ENCODE data around the gene THUMPD2. TPM values are rescaled to one million over a fixed set of nuclear protein-coding genes. Genes with fewer than 3 reads are reported as not detected.
A peak's percentile ranks its signal among the peaks of the same experiment; 100 is the strongest.
"Not testable (repeated sequence)": the region's sequence is repeated elsewhere in the genome, so short reads cannot be mapped to it uniquely, and the experiment has no call there.

Gene THUMPD2
- total and polyA plus RNA-seq, 4 donors, result 14.8 to 19.7 (median 18.3) TPM

DNA sequence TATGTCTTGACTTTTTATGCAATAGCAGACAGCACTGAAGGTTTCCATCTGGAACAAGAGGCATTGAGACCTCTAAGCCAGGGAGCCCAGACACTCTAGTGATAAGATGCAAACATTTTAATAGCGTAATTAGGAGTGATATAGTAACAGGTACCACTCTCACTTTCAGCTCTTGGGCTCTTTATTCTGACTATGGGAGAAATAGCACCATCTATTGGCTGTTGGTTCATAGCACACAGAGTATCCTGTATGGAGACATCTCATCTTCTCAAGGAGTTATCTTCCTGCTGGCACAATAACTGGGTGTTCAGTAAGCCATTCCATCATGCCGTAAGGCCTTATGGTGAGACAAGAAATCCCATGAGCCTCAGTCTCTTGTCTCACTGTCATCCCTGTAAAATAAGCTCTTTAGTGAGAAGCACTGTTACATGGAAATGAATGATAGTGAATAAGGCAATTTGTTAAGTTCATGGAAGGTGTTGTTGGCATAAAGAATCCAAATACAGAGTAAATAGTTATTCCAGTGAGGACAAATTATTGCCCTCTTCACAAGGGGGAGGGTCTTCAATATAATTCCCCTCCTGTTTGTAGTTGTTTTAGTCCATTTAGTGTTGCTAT is 48.3 kb downstream of the THUMPD2 start:
- ATAC-seq (ENCODE audit: low FRiP score) (no peak), DNase-seq (no peak)
- peaks cover 7 to 13% of the 10 kb centered on the region in 2 donors for H3K4me1 ChIP-seq (ENCODE audit: control insufficient read depth in 1 of 2, insufficient read depth in 2 of 2, low read length in 2 of 2)
- H3K36me3 ChIP-seq (ENCODE audit: control insufficient read depth in 1 of 2, insufficient read depth in 2 of 2, low read length in 1 of 2), result peaks cover 3 to 9% of the 10 kb centered on the region in 2 donors
- H3K27me3 ChIP-seq (ENCODE audit: control insufficient read depth in 1 of 2, insufficient read depth in 2 of 2, low read length in 1 of 2), result peaks cover 0 to 1% of the 10 kb centered on the region in 2 donors
- WGBS, 2 donors, result 95 to 97% methylated on average over 2 of the region's 2 CpGs
- H3K27ac ChIP-seq (ENCODE audit: low read depth in 1 of 2, low read length in 2 of 2), result no peak overlapping the region
- no peaks in the 10 kb centered on the region for H3K9me3 ChIP-seq (ENCODE audit: control insufficient read depth, low read length)
- no peak overlapping the region for H3K4me3 ChIP-seq (ENCODE audit: low read length in 2 of 2)
- intact Hi-C loops (cut with DNase I), result no loop called here

GRCh38 chr2:39730276-39730675 is 48.8 kb downstream of the THUMPD2 start:
- ATAC-seq (ENCODE audit: low FRiP score), result no peak

GRCh38 chr2:39728941-39729351 is 50.1 kb downstream of the THUMPD2 start:
- WGBS, 2 donors, result 66 to 67% methylated on average over 5 of the region's 5 CpGs
- Histone ChIP-seq H3K4me3 (ENCODE audit: low read length in 2 of 2) (no peak overlapping the region), H3K27me3 (ENCODE audit: control insufficient read depth in 1 of 2, insufficient read depth in 2 of 2, low read length in 1 of 2) (peaks cover 0 to 1% of the 10 kb centered on the region in 2 donors), H3K4me1 (ENCODE audit: control insufficient read depth in 1 of 2, insufficient read depth in 2 of 2, low read length in 2 of 2) (peaks cover 6 to 12% of the 10 kb centered on the region in 2 donors), H3K36me3 (ENCODE audit: control insufficient read depth in 1 of 2, insufficient read depth in 2 of 2, low read length in 1 of 2) (peaks cover 3 to 9% of the 10 kb centered on the region in 2 donors), H3K27ac (ENCODE audit: low read depth in 1 of 2, low read length in 2 of 2) (no peak overlapping the region), H3K9me3 (ENCODE audit: control insufficient read depth, low read length) (no peaks in the 10 kb centered on the region)
- intact Hi-C loops (cut with DNase I), result no loop called here
- no peak for DNase-seq
- ATAC-seq (ENCODE audit: low FRiP score), result no peak

More at GRCh38 chr2:39730276-39730675, 48.8 kb downstream of the THUMPD2 start:
- H3K27ac ChIP-seq (ENCODE audit: low read depth in 1 of 2, low read length in 2 of 2), result no peak overlapping the region
- H3K4me1 ChIP-seq (ENCODE audit: control insufficient read depth in 1 of 2, insufficient read depth in 2 of 2, low read length in 2 of 2), result peaks cover 7 to 11% of the 10 kb centered on the region in 2 donors
- DNase-seq, result no peak
- peaks cover 0 to 1% of the 10 kb centered on the region in 2 donors for H3K27me3 ChIP-seq (ENCODE audit: control insufficient read depth in 1 of 2, insufficient read depth in 2 of 2, low read length in 1 of 2)
- H3K4me3 ChIP-seq (ENCODE audit: low read length in 2 of 2), result no peak overlapping the region
- H3K9me3 ChIP-seq (ENCODE audit: control insufficient read depth, low read length), result no peaks in the 10 kb centered on the region
- peaks cover 3 to 9% of the 10 kb centered on the region in 2 donors for H3K36me3 ChIP-seq (ENCODE audit: control insufficient read depth in 1 of 2, insufficient read depth in 2 of 2, low read length in 1 of 2)
- intact Hi-C loops (cut with DNase I), result no loop called here
- 74 to 79% methylated on average over 5 of the region's 5 CpGs for WGBS, 2 donors

DNA sequence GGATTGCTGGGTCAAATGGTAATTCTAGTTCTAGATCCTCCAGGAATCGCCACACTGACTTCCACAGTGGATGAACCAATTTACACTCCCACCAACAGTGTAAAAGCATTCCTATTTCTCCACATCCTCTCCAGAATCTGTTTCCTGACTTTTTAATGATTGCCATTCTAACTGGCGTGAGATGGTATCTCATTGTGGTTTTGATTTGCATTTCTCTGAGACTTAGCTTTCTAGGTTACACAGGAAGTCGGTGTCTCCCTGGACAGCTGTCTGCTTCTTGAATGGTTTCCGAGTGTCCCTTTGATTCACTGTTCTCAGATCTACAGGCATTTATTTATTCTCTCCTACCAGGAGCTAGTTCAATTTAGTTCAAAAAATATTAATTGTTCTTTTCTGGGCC is 51.0 kb downstream of the THUMPD2 start:
- H3K36me3 ChIP-seq (ENCODE audit: control insufficient read depth in 1 of 2, insufficient read depth in 2 of 2, low read length in 1 of 2); H3K27me3 ChIP-seq (ENCODE audit: control insufficient read depth in 1 of 2, insufficient read depth in 2 of 2, low read length in 1 of 2); H3K9me3 ChIP-seq (ENCODE audit: control insufficient read depth, low read length); H3K27ac ChIP-seq (ENCODE audit: low read depth in 1 of 2, low read length in 2 of 2); intact Hi-C loops (cut with DNase I); ATAC-seq (ENCODE audit: low FRiP score); H3K4me3 ChIP-seq (ENCODE audit: low read length in 2 of 2); DNase-seq: not testable (repeated sequence)
- peaks cover 6 to 16% of the 10 kb centered on the region in 2 donors for H3K4me1 ChIP-seq (ENCODE audit: control insufficient read depth in 1 of 2, insufficient read depth in 2 of 2, low read length in 2 of 2)
- 82 to 89% methylated on average over 4 of the region's 4 CpGs for WGBS, 2 donors

GRCh38 chr2:39725401-39725800 is 53.7 kb downstream of the THUMPD2 start:
- H3K4me3 ChIP-seq (ENCODE audit: low read length in 2 of 2), result no peak overlapping the region
- H3K4me1 ChIP-seq (ENCODE audit: control insufficient read depth in 1 of 2, insufficient read depth in 2 of 2, low read length in 2 of 2), result peaks cover 1 to 11% of the 10 kb centered on the region in 2 donors
- WGBS, 2 donors, result 68% methylated on average over 5 of the region's 5 CpGs
- H3K27me3 ChIP-seq (ENCODE audit: control insufficient read depth in 1 of 2, insufficient read depth in 2 of 2, low read length in 1 of 2), result no peaks in the 10 kb centered on the region
- no peak overlapping the region for H3K27ac ChIP-seq (ENCODE audit: low read depth in 1 of 2, low read length in 2 of 2)
- ATAC-seq (ENCODE audit: low FRiP score) (no peak), DNase-seq (no peak)
- intact Hi-C loops (cut with DNase I), result no loop called here
- no peaks in the 10 kb centered on the region for H3K36me3 ChIP-seq (ENCODE audit: control insufficient read depth in 1 of 2, insufficient read depth in 2 of 2, low read length in 1 of 2)
- H3K9me3 ChIP-seq (ENCODE audit: control insufficient read depth, low read length), result no peaks in the 10 kb centered on the region

DNA sequence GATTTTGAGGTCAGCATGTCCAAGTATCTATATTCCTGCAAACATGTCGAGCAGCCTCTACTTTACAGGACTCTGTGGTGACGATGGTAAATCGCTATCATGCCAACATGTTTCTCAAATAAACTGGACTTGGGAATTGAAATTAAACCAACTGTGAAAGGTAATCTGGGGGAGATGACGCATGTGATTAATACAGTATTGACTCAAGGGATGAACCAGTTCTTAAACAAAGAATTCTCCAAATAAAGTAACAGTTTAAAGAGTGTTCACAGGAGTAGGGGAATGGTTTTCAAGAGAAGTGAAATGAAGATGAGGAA is 54.3 kb downstream of the THUMPD2 start:
- 86 to 88% methylated on average over 4 of the region's 4 CpGs for WGBS, 2 donors
- no peak overlapping the region for H3K4me3 ChIP-seq (ENCODE audit: low read length in 2 of 2)

GRCh38 chr2:39723946-39724827 is 54.9 kb downstream of the THUMPD2 start:
- 27 to 32% methylated on average over 9 of the region's 9 CpGs for WGBS, 2 donors
- intact Hi-C loops (cut with DNase I), result no loop called here
- Histone ChIP-seq H3K9me3 (ENCODE audit: control insufficient read depth, low read length) (no peaks in the 10 kb centered on the region), H3K27ac (ENCODE audit: low read depth in 1 of 2, low read length in 2 of 2) (peak overlapping the region; percentile 15 to 21), H3K4me1 (ENCODE audit: control insufficient read depth in 1 of 2, insufficient read depth in 2 of 2, low read length in 2 of 2) (peaks cover 3 to 19% of the 10 kb centered on the region in 2 donors), H3K36me3 (ENCODE audit: control insufficient read depth in 1 of 2, insufficient read depth in 2 of 2, low read length in 1 of 2) (no peaks in the 10 kb centered on the region), H3K4me3 (ENCODE audit: low read length in 2 of 2) (no peak overlapping the region), H3K27me3 (ENCODE audit: control insufficient read depth in 1 of 2, insufficient read depth in 2 of 2, low read length in 1 of 2) (no peaks in the 10 kb centered on the region)
- ATAC-seq (ENCODE audit: low FRiP score) (no peak), DNase-seq (no peak)

More for the DNA sequence above, 54.3 kb downstream of the THUMPD2 start:
- H3K36me3 ChIP-seq (ENCODE audit: control insufficient read depth in 1 of 2, insufficient read depth in 2 of 2, low read length in 1 of 2), result no peaks in the 10 kb centered on the region
- ATAC-seq (ENCODE audit: low FRiP score) (no peak), DNase-seq (no peak)
- peaks cover 1 to 15% of the 10 kb centered on the region in 2 donors for H3K4me1 ChIP-seq (ENCODE audit: control insufficient read depth in 1 of 2, insufficient read depth in 2 of 2, low read length in 2 of 2)
- peak overlapping the region in 1 of 2 donors; percentile 21 for H3K27ac ChIP-seq (ENCODE audit: low read depth in 1 of 2, low read length in 2 of 2)
- intact Hi-C loops (cut with DNase I), result no loop called here
- H3K9me3 ChIP-seq (ENCODE audit: control insufficient read depth, low read length), result no peaks in the 10 kb centered on the region
- H3K27me3 ChIP-seq (ENCODE audit: control insufficient read depth in 1 of 2, insufficient read depth in 2 of 2, low read length in 1 of 2), result no peaks in the 10 kb centered on the region

DNA sequence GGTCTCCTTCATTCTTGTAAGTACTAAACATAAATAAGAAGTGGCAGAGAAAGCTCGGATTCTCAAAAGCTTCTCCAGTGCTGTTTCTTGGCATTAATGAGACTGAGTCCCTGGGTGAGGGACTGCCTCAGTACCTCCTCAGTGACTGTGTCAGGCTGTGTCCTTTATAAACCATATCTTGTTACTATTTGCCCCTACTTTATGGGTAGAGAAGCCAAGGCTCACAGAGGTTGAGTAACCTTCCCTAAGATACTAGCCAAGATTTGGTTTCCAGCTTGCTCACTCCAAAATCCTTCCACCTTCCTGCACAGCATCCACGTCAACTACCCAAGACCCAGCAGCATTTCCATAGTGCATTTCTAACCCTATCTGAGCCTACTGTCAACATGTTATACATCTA is 55.6 kb downstream of the THUMPD2 start:
- DNase-seq (no peak), ATAC-seq (ENCODE audit: low FRiP score) (no peak)
- Histone ChIP-seq H3K27me3 (ENCODE audit: control insufficient read depth in 1 of 2, insufficient read depth in 2 of 2, low read length in 1 of 2) (no peaks in the 10 kb centered on the region), H3K4me1 (ENCODE audit: control insufficient read depth in 1 of 2, insufficient read depth in 2 of 2, low read length in 2 of 2) (peaks cover 3 to 19% of the 10 kb centered on the region in 2 donors), H3K4me3 (ENCODE audit: low read length in 2 of 2) (no peak overlapping the region), H3K27ac (ENCODE audit: low read depth in 1 of 2, low read length in 2 of 2) (peak overlapping the region; percentile 15 to 87), H3K9me3 (ENCODE audit: control insufficient read depth, low read length) (no peaks in the 10 kb centered on the region), H3K36me3 (ENCODE audit: control insufficient read depth in 1 of 2, insufficient read depth in 2 of 2, low read length in 1 of 2) (no peaks in the 10 kb centered on the region)
- intact Hi-C loops (cut with DNase I), result no loop called here
- WGBS, 2 donors, result 10 to 14% methylated on average over 2 of the region's 2 CpGs

All from aorta (tissue), 5 donors.